H9 (cell line): ENCODE data around the gene BEST1. TPM values are rescaled to one million over a fixed set of nuclear protein-coding genes. Genes with fewer than 3 reads are reported as not detected.

Experiments used
- DNase-seq: peaks from one replicate; pipeline ENCODE4 v3.0.0-alpha.2; 2017
- H2AFZ ChIP-seq: one replicate; pipeline ENCODE4 v1.6.1; 2013; ENCODE audit warnings: mild to moderate bottlenecking, low read length, control low read depth, moderate library complexity
- H2AK5ac ChIP-seq: 2 replicates; pipeline ENCODE4 v1.6.1; 2013; ENCODE audit warnings: low read length, control low read depth, mixed read lengths; ENCODE audit not compliant: insufficient read length
- H2BK120ac ChIP-seq: one replicate; pipeline ENCODE4 v1.6.1; 2013; ENCODE audit warnings: low read depth, mild to moderate bottlenecking, low read length, control low read depth, inconsistent platforms; ENCODE audit not compliant: poor library complexity, severe bottlenecking
- H2BK12ac ChIP-seq: 2 replicates; pipeline ENCODE4 v1.6.1; 2013; ENCODE audit warnings: low read length, control low read depth, mixed read lengths, low read depth; ENCODE audit not compliant: insufficient read length
- H2BK15ac ChIP-seq: 2 replicates; pipeline ENCODE4 v1.6.1; 2013; ENCODE audit warnings: low read depth, low read length, control low read depth
- H2BK20ac ChIP-seq: one replicate; pipeline ENCODE4 v1.6.1; 2013; ENCODE audit warnings: low read depth, mild to moderate bottlenecking, low read length, control low read depth, inconsistent platforms; ENCODE audit not compliant: poor library complexity, severe bottlenecking
- H2BK5ac ChIP-seq: 2 replicates; pipeline ENCODE4 v1.6.1; 2013; ENCODE audit warnings: low read length, control low read depth, mixed read lengths; ENCODE audit not compliant: insufficient read length
- H3K14ac ChIP-seq: 2 replicates; pipeline ENCODE4 v1.6.1; 2013; ENCODE audit warnings: low read length, control low read depth; ENCODE audit not compliant: insufficient read depth
- H3K18ac ChIP-seq: 2 replicates; pipeline ENCODE4 v1.6.1; 2013; ENCODE audit warnings: low read depth, mild to moderate bottlenecking, mixed read lengths, low read length, control low read depth; ENCODE audit not compliant: insufficient read length
- H3K23ac ChIP-seq: 2 replicates; pipeline ENCODE4 v1.6.1; 2013; ENCODE audit warnings: low read length, control low read depth, mixed read lengths, low read depth; ENCODE audit not compliant: insufficient read length
- H3K23me2 ChIP-seq: 2 replicates; pipeline ENCODE4 v1.6.1; 2013; ENCODE audit warnings: low read depth, mild to moderate bottlenecking, mixed read lengths, low read length, control low read depth; ENCODE audit not compliant: insufficient read length, poor library complexity, severe bottlenecking
- H3K27ac ChIP-seq: 2 replicates; pipeline ENCODE4 v1.5.1; 2013; ENCODE audit warnings: low read length, control low read depth, mixed read lengths, low read depth; ENCODE audit not compliant: insufficient read length
- H3K27me3 ChIP-seq: 2 replicates; pipeline ENCODE4 v1.6.1; 2013; ENCODE audit warnings: low read length, control low read depth, inconsistent platforms; ENCODE audit not compliant: insufficient read depth
- H3K4ac ChIP-seq: 2 replicates; pipeline ENCODE4 v1.6.1; 2013; ENCODE audit warnings: low read depth, mild to moderate bottlenecking, control low read depth, inconsistent platforms, low read length, moderate library complexity
- H3K4me1 ChIP-seq: 2 replicates; pipeline ENCODE4 v1.6.1; 2013; ENCODE audit warnings: low read length, control low read depth, inconsistent platforms; ENCODE audit not compliant: insufficient read depth
- H3K4me2 ChIP-seq: 2 replicates; pipeline ENCODE4 v1.6.1; 2013; ENCODE audit warnings: low read length, control low read depth, mixed read lengths; ENCODE audit not compliant: insufficient read length, insufficient read depth
- H3K56ac ChIP-seq: 2 replicates; pipeline ENCODE4 v1.6.1; 2013; ENCODE audit warnings: low read depth, mild to moderate bottlenecking, mixed read lengths, low read length, control low read depth; ENCODE audit not compliant: insufficient read length
- H3K79me1 ChIP-seq: 2 replicates; pipeline ENCODE4 v1.6.1; 2013; ENCODE audit warnings: low read depth, mild to moderate bottlenecking, moderate library complexity, low read length, control low read depth, inconsistent platforms; ENCODE audit not compliant: insufficient read depth, poor library complexity, severe bottlenecking
- H3K79me2 ChIP-seq: 2 replicates; pipeline ENCODE4 v1.6.1; 2013; ENCODE audit warnings: low read length, control low read depth, inconsistent platforms; ENCODE audit not compliant: insufficient read depth
- H3K9ac ChIP-seq: 2 replicates; pipeline ENCODE4 v1.6.1; 2013; ENCODE audit warnings: low read length, control low read depth, mixed read lengths; ENCODE audit not compliant: insufficient read length; ENCODE audit errors: extremely low read depth
- H3K9me3 ChIP-seq: one replicate; pipeline ENCODE4 v1.6.1; 2013; ENCODE audit warnings: low read depth, low read length, inconsistent platforms; ENCODE audit not compliant: control insufficient read depth
- H3T11ph ChIP-seq: one replicate; pipeline ENCODE4 v1.6.1; 2013; ENCODE audit warnings: mild to moderate bottlenecking, low read length, control low read depth, inconsistent platforms
- H4K20me1 ChIP-seq: one replicate; pipeline ENCODE4 v1.6.1; 2013; ENCODE audit not compliant: control insufficient read depth, insufficient read length, insufficient read depth
- H4K5ac ChIP-seq: 2 replicates; pipeline ENCODE4 v1.6.1; 2013; ENCODE audit warnings: low read depth, mild to moderate bottlenecking, mixed read lengths, low read length, control low read depth; ENCODE audit not compliant: insufficient read length
- H4K8ac ChIP-seq: replicated peaks from 2 replicates; pipeline ENCODE4 v1.6.1; 2013; ENCODE audit warnings: low read length, control low read depth, mixed read lengths, low read depth; ENCODE audit not compliant: insufficient read length
- H4K91ac ChIP-seq: 2 replicates; pipeline ENCODE4 v1.6.1; 2013; ENCODE audit warnings: low read depth, mild to moderate bottlenecking, moderate library complexity, mixed read lengths, low read length, control low read depth; ENCODE audit not compliant: insufficient read length
- H3K27ac Mint-ChIP-seq, 3 experiments: 2 replicates in 2 of 3; 3 replicates in 1 of 3; pipeline ENCODE4 v1.8.0; 2020 to 2021; ENCODE audit warnings: mixed read lengths in 3 of 3, mild to moderate bottlenecking in 1 of 3, moderate library complexity in 1 of 3
- H3K27me3 Mint-ChIP-seq: 2 replicates; pipeline ENCODE4 v1.8.0; 2021; ENCODE audit warnings: low read depth, mild to moderate bottlenecking, moderate library complexity, mixed read lengths
- H3K36me3 Mint-ChIP-seq, 3 experiments: 2 replicates in 2 of 3; 3 replicates in 1 of 3; pipeline ENCODE4 v1.8.0; 2020 to 2021; ENCODE audit warnings: low read depth in 3 of 3, mixed read lengths in 3 of 3; ENCODE audit not compliant: insufficient read depth in 1 of 3
- H3K4me1 Mint-ChIP-seq, 2 experiments: 2 replicates each; pipeline ENCODE4 v1.8.0; 2020; ENCODE audit warnings: mixed read lengths in 2 of 2
- H3K4me3 Mint-ChIP-seq, 2 experiments: 2 replicates in 1 of 2; 3 replicates in 1 of 2; pipeline ENCODE4 v1.8.0; 2020 to 2021; ENCODE audit warnings: mild to moderate bottlenecking in 2 of 2, mixed read lengths in 2 of 2, moderate library complexity in 1 of 2
- H3K9me3 Mint-ChIP-seq, 2 experiments: 2 replicates in 1 of 2; 3 replicates in 1 of 2; pipeline ENCODE4 v1.8.0; 2020; ENCODE audit warnings: mild to moderate bottlenecking in 2 of 2, mixed read lengths in 2 of 2, moderate library complexity in 1 of 2
- CTCF ChIP-seq: fragments of 200-600 bp; sonication (generic); conservative IDR thresholded peaks from 3 replicates; pipeline ENCODE4 v1.8.0; 2021; ENCODE audit warnings: antibody characterized with exemption, mild to moderate bottlenecking
- WGBS: extraction: QIAGEN DNeasy Blood & Tissue Kit; methylation state at CpG from one replicate; pipeline ENCODE4 v1.1.7; 2013; ENCODE audit warnings: missing lambda C conversion rate, low lambda C conversion rate, mixed read lengths; ENCODE audit not compliant: insufficient read length; ENCODE audit errors: extremely low coverage; 5-methylcytosine and 5-hydroxymethylcytosine counted together
- total RNA-seq: library from RNA; stranded (reverse); gene quantifications from 2 replicates; pipeline ENCODE4 v1.2.1, GENCODE V29; 2021

Gene BEST1
- total RNA-seq, 1 experiment from 2014 or later, result 0.24 TPM

- Histone ChIP-seq H3K79me2 (no peaks in the 10 kb centered on the region), H3K79me1 (no peaks in the 10 kb centered on the region), H2BK5ac (no peak overlapping the region), H2BK15ac (no peak overlapping the region), H3K4me1 (no peaks in the 10 kb centered on the region), H3K18ac (no peak overlapping the region), H3K23ac (no peak overlapping the region), H3K14ac (no peak overlapping the region; the same call in 1 of the 2 replicates), H3K56ac (no peak overlapping the region), H4K5ac (no peak overlapping the region), H2BK120ac (no peak overlapping the region), H3K9me3 (no peaks in the 10 kb centered on the region), H2BK20ac (no peak overlapping the region), H3T11ph (no peak overlapping the region), H4K8ac (no peak overlapping the region), H3K4me2 (no peak overlapping the region), H2AK5ac (no peak overlapping the region), H3K4ac (no peak overlapping the region), H3K27me3 (no peaks in the 10 kb centered on the region), H3K27ac (no peak overlapping the region), H3K23me2 (peaks cover 8% of the 10 kb centered on the region), H4K91ac (no peak overlapping the region), H3K9ac (no peak overlapping the region), H2BK12ac (no peak overlapping the region), H4K20me1 (no peaks in the 10 kb centered on the region), H2AFZ (no peak overlapping the region)
- no peaks in the 10 kb centered on the region; a peak in 1 of 5 replicates for H3K9me3 Mint-ChIP-seq
- TF ChIP-seq CTCF, result no peak
- no peak overlapping the region; a peak in 1 of 7 replicates for H3K27ac Mint-ChIP-seq
- peaks cover 0 to 10% of the 10 kb centered on the region in 2 experiments; a peak in 1 of 4 replicates for H3K4me1 Mint-ChIP-seq
- peaks cover 31% of the 10 kb centered on the region for H3K27me3 Mint-ChIP-seq
- no peak overlapping the region for H3K4me3 Mint-ChIP-seq
- H3K36me3 Mint-ChIP-seq, result no peaks in the 10 kb centered on the region
- no peak for DNase-seq
- no CpG with 5 or more reads among the region's 7 CpGs for WGBS
Observed at GRCh38 chr11:61957021-61957770, 7.0 kb downstream of the BEST1 start.
